Measurements from ENCODE around the gene PLPPR1.
"Not testable (repeated sequence)": the region's sequence is repeated elsewhere in the genome, so short reads cannot be mapped to it uniquely, and the experiment has no call there.

PLPPR1 gene

GRCh38 chr9:101226161-101226560, 197.6 kb downstream of the PLPPR1 start:
- DNase-seq, result no peak

- no peak for DNase-seq
Observed at GRCh38 chr9:101226803-101227202, 198.3 kb downstream of the PLPPR1 start.

- DNase-seq, result peak; percentile 33
Observed at GRCh38 chr9:101229606-101230005, 201.1 kb downstream of the PLPPR1 start.

DNA sequence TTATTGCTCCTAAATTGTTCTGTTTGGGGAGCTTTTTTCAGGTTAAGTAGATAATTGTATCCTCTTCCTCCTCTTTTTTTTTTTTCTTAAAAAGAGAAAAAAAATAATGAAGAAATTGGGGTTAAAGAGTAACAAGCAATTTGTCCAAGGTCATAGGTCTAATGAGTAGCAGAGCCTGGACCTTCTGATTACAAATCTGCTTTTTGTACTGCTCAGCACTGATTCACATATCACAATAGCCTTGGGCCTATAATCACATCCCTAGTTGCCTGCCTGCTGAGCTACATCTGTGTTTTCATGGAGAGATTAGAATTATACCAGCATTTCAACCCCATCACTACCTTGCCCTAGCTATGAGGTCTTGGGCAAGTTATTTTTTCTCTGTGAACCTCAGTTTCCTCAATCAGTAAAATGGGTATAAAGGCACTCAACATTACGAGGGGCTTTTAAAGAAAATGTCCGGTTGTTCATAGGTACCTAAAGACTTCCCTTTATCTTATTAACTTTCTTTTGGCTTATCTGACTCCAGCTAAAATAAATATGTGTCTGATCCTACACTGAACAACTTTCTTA, 204.0 kb downstream of the PLPPR1 start:
- no peak for DNase-seq

- peak; percentile 35 for DNase-seq
Observed at GRCh38 chr9:101235105-101235866, 206.8 kb downstream of the PLPPR1 start.

GRCh38 chr9:101242651-101243050, 214.1 kb downstream of the PLPPR1 start:
- no peak for DNase-seq

DNA sequence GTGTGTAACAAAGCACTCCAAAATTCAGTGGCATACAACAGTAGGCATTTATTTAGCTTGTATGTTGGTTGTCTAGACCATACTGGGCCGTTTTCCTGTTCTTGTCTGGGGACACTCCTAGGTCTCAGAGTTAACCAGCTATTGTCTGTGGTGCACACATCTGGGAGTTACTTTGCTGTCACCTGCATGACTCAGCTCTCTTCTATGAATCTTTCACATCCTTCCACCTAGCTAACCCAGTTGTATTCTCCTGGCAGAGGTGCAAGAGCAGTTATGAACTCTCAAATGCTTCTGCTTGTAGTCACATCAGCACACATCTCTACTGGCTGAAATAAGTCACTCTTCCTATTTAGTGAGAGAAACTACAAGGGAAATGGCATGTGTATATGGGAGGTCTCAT, 218.2 kb downstream of the PLPPR1 start:
- no peak for DNase-seq

- no peak for DNase-seq
Observed at GRCh38 chr9:101247297-101247696, 218.8 kb downstream of the PLPPR1 start.

GRCh38 chr9:101254733-101255433, 226.4 kb downstream of the PLPPR1 start:
- no peak for DNase-seq

DNA sequence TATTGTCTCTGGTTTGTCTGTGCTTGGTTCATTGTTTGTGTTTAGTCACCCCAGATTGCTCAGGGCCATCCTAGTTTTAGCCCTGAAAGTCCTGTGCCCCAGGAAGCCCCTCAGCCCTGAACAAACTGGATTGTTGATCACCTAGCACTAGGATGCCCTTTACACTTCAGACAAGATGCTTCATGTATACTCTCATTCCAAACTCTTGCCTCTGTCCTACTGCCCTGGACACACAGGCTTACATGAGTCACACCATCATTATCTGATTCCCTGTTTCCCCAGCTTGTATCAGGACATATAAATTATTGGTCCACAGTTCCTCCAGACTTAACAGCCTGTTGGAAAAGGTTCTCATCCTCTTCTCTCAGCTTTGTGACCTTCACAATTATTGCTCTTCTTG, 236.2 kb downstream of the PLPPR1 start:
- DNase-seq, result no peak

- DNase-seq, result no peak
Observed at GRCh38 chr9:101265261-101265660, 236.7 kb downstream of the PLPPR1 start.

DNA sequence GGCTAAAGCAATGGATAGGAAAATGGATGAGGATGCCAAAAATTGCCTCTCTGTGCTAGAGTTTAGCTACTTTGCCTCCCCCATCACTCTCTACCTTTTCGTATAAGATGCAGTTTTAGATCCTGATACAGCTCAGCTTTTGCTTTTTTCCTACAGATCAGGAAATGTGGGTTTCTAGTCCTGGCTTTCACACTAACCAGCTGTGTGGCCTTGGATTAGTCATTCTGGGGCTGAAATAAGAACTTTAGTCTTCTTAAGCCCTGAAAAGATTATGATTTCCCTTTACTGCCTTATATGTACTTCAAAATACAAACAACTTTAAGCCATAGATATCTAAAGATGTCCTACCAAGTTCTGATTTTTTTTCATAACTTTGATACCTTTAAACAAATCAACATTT, 239.9 kb downstream of the PLPPR1 start:
- no peak for DNase-seq

DNA sequence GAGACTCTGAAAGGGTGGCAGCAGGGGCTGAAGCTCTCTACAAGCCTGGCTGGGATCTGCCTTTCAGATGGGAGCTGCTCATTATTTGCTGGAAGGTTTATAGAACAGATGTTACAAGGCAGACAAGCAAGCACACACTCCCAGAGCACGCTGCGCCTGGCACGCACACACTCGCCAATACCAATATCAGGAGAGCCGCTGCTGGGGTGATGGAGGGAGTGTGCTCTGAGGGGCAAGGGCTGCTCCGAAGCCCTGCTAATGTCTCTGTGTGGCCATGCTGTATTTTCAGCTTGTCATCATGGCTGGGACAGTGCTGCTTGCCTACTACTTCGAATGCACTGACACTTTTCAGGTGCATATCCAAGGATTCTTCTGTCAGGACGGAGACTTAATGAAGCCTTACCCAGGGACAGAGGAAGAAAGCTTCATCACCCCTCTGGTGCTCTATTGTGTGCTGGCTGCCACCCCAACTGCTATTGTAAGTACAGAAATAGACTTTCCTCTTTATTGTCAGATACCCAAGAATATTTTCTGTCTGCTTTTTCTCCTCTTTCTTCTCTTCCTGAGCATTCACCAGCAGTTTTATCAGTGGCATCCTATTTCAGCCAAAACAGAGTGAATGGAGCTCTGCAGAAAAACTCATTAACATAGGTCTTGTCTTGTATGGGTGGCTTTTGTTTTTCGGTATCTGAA, 241.2 kb downstream of the PLPPR1 start:
- DNase-seq, result no peak

- no peak for DNase-seq
Observed at GRCh38 chr9:101270302-101270701, 241.8 kb downstream of the PLPPR1 start.

DNA sequence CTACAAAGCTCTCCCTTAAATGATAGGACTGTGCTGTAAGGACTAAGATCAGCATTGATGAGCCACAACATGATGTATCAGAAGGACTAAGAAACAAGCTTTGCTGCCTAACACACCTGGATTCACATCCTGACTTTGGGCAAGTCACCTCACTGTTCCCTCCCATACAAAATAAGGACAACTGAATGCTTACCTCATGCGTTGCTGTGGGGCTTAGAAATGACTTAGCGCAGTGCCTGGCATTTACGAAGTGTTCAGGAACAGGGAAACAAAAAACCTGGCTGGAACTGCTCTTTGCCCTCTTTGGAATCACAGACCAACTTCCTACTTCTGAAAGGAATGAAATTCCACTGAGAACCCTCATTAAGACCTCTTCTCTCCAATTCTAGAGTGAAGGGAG, 242.6 kb downstream of the PLPPR1 start:
- DNase-seq, result no peak

- DNase-seq, result no peak
Observed at GRCh38 chr9:101274971-101275768, 246.6 kb downstream of the PLPPR1 start.

GRCh38 chr9:101275769-101276250, 247.3 kb downstream of the PLPPR1 start:
- DNase-seq, result no peak

DNA sequence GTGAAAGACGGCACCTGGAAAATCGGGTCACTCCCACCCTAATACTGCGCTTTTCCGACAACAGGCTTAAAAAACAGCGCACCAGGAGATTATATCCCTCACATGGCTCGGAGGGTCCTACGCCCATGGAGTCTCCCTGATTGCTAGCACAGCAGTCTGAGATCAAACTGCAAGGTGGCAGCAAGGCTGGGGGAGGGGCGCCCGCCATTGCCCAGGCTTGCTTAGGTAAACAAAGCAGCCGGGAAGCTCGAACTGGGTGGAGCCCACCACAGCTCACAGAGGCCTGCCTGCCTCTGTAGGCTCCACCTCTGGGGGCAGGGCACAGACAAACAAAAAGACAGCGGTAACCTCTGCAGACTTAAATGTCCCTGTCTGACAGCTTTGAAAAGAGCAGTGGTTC, 262.5 kb downstream of the PLPPR1 start:
- DNase-seq, result not testable (repeated sequence)

- DNase-seq, result no peak
Observed at GRCh38 chr9:101299901-101300300, 271.4 kb downstream of the PLPPR1 start.

GRCh38 chr9:101307051-101307450, 278.5 kb downstream of the PLPPR1 start:
- no peak for DNase-seq

DNA sequence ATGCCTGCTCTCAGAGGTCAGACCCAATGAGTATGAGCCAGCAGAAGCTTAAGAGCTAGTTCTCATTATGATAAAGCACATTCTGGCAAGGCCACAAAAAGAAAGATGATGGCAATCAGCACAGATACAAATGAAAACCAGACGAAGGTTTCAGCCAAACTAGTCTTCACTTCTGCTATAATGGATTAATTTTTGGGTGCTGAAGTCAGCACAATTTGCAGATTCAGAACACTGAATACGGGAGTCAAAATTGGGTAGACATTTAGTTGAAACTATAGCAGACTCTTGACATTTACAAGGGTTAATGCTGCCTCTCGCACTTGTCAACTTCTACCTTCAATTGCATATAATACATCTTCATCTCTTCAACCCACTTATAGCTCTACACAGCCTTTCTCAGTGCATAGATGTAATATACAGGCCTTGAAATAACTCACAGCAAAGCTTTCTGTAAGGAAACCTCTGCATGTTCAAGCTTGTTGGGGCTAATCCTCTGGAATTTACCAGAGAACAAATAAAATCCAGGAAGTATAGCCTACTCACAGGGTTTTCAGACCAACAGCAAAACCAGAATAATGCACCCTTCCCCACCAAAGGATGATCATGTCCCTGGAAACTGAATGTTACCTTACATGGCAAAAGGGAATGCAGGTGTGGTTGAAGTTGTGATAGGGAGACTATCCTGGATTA, 279.1 kb downstream of the PLPPR1 start:
- no peak for DNase-seq

GRCh38 chr9:101309139-101309538, 280.6 kb downstream of the PLPPR1 start:
- no peak for DNase-seq

All from NCI-H748 treated with DMSO at 0.1 percent for 48 hours (cell line).